GM18519 (cell line): ENCODE data around the gene COL12A1.

Experiments used
- ATAC-seq: cut with Tn5 transposase; IDR thresholded peaks from one replicate; pipeline ENCODE4 v1.9.1; 2021; ENCODE audit warnings: mild to moderate bottlenecking, moderate library complexity; ENCODE audit not compliant: unreplicated experiment, low FRiP score

The COL12A1 gene

DNA sequence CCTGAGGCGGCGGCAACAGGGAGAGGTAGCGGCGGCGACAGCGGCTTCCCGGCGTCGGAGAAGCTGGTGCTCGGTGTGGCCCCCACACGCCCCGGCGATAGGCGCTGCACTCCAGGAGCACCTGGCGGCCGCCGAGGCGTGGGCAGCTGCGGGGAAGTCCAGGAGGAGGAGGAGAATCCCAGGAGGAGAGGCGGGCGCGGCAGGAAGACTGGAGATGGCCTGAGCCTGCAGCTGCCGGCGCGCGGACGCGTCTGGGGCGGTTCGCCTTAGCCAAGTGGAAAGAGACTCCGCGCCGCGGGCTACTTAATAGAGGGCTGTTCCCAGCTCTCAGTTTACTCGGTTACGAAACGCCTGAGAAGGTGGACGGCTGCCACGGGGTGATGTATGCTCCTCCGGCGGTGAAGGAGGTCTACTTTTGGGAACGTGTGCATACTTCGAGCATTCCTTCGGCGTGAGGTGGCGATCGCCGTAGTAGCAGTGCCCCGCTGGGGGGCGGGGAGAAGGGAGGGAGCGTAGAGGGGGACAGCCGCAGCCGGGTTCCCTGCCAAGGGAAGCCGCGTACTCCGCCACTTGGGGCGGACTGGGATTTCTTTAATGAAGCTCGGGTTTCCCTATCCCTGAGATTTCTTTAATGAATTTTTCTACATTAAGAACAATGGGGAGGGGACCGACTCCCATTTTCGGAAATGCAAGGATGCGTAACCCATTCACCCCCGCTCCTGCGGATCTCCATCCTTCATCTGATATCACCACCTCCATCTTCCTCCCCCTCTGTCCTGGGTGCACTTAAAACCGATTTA lies at the start of gene COL12A1:
Gene COL12A1, minus strand, starts transcription at position 278 of the 800 bp plus-strand sequence. CDS start 3,261 bp downstream, outside the sequence.
- no peak for ATAC-seq

DNA sequence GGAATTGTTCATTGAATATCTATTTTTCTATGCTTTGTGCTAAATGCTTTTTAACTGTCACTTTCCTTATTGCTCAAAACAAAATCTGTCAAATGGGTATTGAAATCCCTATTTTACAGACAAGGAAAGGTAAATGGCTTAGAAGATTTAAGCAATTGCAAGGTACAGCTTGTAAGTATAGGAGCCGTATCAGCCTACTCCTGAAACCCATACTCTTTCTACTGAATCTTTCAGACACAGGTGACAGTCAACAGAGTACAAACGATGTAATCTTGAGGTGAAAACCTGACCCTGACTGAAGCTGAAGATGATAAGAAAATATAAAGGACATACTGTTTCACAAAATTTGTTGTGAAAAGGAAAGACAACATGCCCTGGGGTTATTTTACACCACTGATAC lies 44.7 kb upstream of the COL12A1 start:
- ATAC-seq = no peak

DNA sequence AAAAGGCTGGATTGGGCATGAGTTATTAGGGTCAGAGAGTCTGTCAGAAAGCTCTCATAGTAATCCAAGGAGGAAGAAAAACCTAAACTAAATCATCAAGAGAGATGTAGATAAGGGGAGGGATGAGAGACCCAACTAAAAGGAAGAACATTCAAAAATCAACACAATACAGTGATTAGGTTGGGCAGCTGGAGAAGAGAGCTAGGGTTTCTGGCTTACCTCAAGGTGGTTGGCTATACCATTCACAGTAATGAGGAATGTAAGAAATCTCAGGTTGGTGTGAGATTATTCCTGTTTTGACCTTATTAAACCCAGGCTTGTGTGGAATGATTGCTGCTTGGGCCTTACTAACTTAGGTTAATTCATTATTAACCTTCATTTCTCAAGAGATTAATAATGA lies 44.0 kb upstream of the COL12A1 start:
- ATAC-seq = no peak

DNA sequence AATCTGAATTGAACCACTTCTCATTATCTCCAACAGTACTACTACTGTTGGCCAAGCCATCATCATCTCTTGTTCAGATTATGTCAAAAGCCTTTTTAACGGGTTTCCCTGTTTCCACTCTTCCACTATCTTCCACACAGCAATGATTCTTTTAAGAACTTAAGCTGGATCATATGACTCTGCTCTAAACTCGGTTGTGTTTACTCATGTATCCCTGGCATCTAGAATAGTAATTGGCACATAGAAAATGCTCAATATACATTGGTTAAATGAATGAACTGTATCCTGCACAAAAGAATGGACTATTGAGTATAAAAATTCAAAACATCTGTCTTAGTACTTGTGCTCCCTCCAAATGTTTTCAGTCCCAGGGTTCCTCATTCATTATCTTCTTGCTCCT lies 40.5 kb upstream of the COL12A1 start:
- no peak for ATAC-seq

DNA sequence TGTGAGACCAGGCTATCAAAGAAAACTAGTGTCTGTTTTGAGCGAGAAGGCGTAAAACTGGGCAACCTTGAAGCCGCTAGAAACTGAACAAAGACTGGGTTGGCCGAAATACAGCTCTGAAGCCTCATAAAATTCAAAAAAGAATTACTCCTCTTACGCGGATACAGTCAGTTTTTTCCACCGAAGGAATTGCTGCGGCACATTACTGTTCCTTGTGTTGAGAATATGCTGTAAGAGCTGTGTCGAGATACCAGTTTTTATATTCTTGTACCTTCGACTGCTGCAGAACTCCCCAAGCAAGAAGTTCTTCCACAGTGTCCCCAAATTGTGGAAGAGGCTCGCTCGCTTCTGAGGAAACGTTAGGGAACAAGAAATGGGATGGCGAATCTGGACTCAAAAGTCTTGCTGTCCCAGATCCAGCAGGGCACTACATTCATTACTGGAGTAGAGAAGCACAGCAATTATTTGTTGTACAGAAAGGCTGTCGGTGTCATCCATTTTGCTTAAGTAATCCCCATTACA lies 38.3 kb upstream of the COL12A1 start:
- ATAC-seq = no peak

DNA sequence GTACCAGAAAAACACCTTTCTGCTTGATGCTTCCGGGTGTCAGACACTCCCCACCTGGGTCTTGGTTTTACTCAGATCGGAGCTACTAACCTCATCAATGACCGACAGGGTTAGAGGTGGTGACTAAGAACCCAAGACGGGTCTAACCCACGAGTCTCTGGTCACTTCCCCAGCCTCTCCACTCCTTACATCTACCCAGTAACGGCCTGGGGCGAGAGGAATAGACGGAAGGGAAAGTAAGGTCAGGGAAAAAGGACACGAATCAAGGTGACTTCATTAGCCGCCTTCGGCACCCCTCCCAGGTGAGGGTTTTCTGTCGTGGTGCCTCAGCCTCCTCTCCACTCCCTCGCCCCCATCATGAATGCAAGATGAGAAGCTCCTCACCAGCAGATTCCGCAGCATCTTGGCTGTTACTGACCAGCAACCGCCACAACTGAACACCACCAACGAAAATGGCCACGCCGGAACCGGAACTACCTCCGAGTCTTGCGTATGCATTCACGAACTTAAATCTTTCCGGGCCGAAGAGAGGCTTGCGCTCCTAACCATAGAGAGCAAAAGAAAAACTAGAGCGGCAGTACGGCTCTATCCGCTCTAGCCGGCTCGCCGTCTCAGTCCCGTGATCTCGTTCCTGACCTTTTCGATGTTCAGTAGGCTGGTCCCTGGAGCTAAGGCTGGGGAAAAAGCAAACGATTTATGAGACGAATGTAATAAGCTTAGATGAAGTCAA lies 37.6 kb upstream of the COL12A1 start, which contains the start of gene COX7A2:
Gene COX7A2, minus strand, starts transcription at position 469 of the 730 bp plus-strand sequence. Its CDS starts 67 bp downstream, at position 402.
- peak; percentile 97 for ATAC-seq

DNA sequence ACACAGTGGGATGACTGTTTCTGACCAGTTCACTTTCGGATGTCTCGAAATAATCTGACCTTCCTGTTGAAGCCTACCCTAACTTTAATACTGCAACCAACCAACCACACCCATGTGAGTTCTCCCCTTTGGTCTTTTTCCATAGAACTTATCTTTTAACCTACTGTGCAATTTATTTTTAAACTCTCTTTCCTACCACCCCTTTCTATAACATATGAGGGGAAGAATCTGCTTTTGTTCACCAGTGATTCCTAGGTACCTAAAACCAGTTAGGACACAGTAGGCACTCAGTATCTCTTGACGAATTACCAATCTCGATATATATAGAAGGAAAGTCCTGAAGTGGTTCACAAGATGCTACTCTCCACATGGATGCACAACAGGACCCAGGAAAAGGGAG lies 30.8 kb upstream of the COL12A1 start:
- no peak for ATAC-seq

DNA sequence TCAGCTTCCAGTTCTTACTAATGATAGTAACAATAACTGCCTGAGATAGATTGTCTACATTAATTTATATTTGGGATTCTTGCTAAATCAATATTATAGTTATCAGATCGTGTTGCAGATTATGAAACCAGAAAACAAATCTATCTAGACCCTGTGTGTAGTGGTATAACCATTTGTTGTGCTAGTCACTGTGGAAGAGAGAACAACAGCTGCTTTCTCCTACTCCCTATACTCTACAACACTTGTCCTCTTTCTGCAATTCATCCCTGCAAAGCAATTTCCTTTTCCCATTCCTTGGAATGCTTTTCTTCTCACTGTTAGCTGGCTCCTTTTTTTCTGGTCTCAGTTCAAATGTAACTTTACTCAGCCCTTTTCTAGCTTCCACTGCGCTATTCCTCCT lies 29.4 kb upstream of the COL12A1 start:
- ATAC-seq = no peak

DNA sequence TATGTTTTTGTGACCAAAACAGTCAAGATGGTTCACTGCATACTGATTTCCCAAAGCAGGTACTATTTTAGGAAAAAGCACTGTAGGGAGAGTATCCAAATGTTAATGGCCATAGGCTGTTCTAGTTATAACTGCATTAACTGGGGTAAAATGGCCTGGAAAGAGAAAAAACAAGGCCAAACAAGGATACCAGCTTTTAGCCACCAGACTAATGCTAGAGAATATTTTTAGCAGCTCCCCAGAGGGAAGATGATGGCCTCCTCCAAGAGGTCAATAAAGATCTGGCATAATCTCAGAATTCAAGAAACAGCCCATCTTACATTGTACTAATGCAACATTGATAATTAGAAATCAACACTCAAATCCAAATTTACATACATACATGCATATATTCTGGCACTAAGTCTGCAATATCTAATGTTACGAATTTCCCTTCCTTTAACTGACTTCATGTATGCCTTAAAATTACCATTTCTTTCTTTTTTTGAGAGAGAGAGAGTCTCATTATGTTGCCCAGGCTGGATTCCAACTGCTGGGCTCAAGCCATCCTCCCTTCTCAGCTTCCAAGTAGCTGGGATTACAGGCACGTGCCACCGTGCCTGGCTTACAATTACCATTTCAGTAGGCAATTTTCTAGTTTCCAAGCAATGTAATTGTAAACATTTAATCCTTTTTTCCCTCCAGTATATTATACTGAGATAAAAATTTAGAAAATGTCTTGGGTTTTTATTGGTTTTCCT lies 28.4 kb upstream of the COL12A1 start:
- ATAC-seq = no peak

DNA sequence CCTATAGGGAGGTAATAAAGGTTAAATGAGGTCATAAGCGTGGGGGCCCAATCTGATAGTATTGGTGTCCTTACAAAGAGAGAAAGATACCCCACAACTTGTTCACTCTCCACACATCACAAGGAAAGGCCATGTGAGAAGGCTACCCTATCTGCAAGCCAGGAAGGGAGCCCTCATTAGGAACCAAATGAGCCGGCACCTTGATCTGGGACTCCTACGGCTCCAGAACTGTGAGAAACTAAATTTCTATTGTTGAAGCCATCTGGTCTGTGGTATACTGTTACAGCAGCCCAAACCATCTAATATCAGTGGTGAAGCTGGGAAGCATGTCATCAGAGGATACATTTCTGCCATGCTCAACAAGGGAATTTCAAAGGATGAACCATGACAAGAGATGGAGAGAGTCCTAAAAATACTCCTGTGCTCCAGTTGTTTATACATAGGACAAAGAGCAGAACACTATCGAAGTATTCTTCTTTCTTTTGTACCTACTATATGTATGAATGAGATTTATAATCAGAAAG lies 27.3 kb upstream of the COL12A1 start:
- ATAC-seq = no peak

DNA sequence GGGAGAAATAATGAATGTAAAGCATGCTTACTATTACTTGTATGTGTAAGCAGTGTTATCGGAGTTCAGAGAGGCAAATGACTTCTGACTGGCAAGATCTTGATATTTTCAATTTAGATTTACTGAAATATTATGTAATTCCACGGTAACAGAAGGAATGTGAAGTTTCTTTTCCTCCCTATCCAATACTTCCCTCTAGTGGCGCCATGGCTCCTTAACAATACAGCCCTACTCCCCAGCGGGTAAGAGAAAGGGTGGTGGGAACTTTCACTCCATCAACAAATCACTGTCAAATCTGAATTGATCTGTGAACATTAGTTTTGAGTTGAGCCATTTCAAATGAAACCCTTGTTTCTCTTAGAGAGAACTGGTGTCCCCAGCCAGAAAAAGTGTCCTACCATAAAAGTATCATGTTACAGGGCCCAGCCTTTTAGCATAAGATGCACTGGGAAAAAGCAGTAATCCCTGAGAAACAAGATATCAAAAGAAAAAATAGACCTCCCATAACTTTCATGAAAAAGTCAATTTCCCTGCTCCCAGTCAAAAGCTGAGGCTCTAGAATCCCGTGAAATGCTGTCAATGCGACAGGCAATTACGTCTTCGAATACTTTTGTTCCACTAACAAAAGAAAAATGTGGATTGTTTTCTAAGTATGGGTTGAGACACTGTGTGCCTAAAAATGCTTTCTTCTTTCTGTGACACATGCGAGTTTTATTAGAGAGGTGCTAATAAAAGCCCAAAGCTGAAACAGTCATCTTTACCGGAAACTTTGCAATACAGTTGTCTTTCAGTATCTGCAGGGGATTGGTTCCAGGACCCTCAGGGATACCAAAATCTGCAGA lies 24.9 kb upstream of the COL12A1 start:
- no peak for ATAC-seq

DNA sequence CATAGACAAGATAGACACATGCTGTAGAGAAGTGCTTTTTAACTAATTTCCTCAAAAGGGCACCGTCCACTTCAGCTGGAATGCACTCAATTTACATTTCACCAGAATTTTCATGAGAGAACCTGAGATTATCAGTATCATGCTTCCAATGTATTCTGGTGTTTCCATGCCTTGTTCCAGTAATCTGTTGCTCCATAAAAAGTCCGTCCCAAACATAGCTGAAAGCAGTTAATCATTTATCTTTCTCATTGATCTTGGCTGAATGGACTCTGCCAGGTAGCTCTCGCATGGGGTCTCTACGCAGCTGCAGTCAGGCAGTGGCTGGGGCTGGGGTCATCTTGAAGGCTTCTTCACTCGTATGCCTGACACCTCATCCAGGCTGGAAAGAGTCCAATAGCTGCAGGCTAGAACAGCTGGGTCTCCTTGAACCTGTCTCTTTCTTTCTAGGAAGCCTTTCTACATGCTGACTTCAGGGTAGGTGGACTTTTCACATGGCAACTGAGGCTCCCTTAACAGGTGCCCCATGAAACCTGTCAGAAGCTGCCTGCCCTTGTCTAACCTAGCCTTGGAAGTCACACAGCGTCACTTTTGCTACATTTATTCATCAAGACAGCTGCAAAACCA lies 18.6 kb upstream of the COL12A1 start:
- no peak for ATAC-seq

DNA sequence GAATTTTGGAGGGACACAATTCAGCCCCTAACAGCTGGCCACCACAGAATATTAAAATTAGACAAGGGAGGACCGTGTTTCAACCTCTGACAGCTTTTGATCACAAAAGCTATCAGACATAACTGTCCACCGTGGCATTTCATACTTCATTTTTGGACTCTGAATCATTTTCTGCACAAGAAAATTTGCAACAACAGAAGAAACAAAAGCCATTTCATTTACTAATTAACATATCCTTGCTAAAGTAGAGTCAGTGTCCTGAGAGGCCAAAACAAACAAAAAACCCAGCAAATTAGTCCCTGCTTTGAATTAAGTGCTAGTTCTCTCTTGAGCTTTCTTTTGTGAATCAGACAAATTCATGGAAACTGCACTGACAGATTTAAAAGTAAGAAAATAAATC lies 17.6 kb upstream of the COL12A1 start:
- no peak for ATAC-seq

DNA sequence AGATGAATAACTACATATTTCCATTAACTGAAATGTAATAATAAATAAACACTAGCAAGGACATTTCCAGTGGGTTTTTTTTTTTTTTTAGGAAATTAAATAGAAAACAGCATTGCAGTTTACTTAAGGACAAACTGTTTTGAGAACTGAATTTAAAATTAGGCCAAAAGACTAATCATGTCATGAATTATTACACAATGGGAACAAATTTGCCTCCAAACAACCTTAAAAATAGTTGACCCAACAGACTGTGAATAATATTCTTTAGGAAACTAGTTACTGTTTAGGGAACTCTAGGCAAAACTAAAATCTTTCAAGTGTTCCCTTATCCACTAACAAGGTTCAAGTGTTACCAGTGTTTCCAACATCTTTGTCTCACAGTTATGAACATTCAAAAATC lies 16.4 kb upstream of the COL12A1 start:
- ATAC-seq = no peak

DNA sequence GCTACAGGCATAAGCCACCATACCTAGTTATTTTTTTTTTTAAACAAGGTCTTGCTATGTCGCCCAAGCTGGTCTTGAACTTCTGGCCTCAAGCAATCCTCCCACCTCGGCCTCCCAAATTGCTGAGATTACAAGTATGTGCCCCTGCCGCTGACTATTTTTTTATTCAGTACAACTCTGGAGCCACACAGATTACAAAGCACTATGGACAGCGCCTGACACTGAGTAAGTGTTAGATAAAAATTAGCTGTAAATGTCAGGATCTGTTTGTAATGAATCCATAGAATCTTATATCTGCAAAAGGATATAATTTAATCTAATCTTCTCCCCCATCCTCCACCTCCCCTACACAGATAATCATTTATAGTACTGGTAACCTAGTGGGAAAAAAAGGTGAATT lies 15.3 kb upstream of the COL12A1 start:
- no peak for ATAC-seq

DNA sequence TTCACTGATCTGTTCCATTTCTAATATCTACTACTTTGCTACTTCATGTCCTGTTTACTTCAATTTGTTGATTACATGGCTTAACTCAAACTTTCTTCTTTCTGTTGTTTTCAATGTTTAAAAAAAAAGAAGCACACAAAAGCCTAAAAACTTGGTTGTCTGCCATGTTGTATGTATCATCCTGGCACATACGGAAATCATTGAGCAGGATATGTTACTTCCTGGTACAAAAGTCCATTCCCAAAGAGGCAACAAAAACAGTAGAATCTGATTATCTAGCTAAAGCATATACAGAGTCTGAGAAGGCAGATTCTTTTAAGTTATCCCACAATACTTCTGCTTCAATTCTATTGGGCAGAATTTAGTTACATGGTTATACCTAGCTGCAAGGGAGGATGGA lies 14.5 kb upstream of the COL12A1 start:
- ATAC-seq = no peak

DNA sequence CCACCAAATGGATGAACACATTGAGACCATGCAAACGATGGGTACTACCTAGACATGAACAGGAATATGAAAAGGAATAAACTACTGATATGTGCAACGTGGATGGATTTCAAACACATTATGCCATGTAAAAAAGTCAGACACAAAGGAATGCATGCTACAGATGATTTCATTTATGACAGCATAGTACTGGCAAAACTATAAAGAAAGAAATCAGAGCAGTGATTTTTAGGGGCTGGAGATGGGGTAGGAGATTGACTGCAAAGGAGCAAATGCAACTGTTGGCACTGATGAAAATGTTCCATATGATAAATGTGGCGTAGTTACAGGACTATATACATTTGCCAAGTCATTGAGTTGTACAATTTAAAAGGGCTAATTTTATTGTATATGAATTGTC lies 13.4 kb upstream of the COL12A1 start:
- no peak for ATAC-seq

DNA sequence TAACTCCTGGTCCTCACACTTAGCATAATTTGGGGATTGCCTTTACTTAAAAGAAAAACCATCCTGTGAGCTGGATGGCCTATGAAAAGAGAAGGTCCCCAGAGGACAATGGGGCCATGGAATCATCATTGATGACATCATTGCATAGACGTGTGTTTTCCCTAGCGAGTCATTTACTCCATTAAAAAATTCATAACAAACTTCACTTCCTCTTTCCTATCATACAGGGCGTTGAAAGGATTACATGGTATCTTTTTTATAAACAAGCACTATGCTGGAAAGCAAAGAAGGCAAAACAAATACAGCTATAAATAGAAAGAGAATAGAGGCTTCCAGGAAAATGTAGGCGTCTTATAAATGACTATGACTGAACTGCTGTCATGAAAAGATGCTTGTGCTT lies 11.3 kb upstream of the COL12A1 start:
- ATAC-seq = no peak

DNA sequence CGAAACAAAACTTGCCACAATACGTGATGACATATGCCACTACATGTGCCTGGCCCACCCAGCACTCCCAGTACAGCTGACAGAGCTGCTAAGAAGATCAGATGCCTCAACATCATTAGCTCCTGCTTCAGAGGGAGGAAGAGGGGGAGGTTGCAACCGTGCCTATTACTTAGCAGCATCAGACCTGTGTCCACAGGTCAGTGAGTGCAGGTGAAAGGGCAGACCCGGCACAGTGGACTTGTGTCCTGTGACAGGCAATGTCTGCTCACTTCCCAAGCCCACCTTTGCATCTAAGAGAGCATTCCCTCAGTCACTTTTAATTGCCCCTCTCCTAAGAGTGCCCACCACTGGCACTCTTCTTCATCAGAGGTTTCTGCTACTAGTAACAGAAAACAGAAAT lies 9.4 kb upstream of the COL12A1 start:
- no peak for ATAC-seq
